Stimulated activated naive B cell treated with anti-CD40 and anti-IgM and Interleukin-4, amounts not matched to agents 10 μg/mL and 1 μg/mL and 100 μg/mL, for 72 hours (primary cell): ENCODE data around the gene MPZL3.
A peak's percentile ranks its signal among the peaks of the same experiment; 100 is the strongest.

Experiments used
- ATAC-seq, 2 donors: fragments of 150-1000 bp; cut with Tn5 transposase; replicated peaks; 2 replicates each; pipeline ENCODE4 v1.10.0; 2021; ENCODE audit warnings: moderate library complexity in 1 of 2
- DNase-seq: peaks from one replicate; pipeline ENCODE4 v3.0.0; 2021
- H3K27ac Mint-ChIP-seq: one replicate; pipeline ENCODE4 v1.8.0; 2022; ENCODE audit warnings: mild to moderate bottlenecking, mixed read lengths
- H3K27me3 Mint-ChIP-seq, 2 donors: one replicate each; pipeline ENCODE4 v1.8.0; 2022; ENCODE audit warnings: mixed read lengths in 2 of 2
- H3K36me3 Mint-ChIP-seq, 2 donors: one replicate each; pipeline ENCODE4 v1.8.0; 2022; ENCODE audit warnings: mixed read lengths in 2 of 2, mild to moderate bottlenecking in 1 of 2
- H3K4me1 Mint-ChIP-seq, 2 donors: one replicate each; pipeline ENCODE4 v1.8.0; 2022; ENCODE audit warnings: mixed read lengths in 2 of 2, mild to moderate bottlenecking in 1 of 2
- H3K4me3 Mint-ChIP-seq, 2 donors: one replicate each; pipeline ENCODE4 v1.8.0; 2022; ENCODE audit warnings: mild to moderate bottlenecking in 2 of 2, mixed read lengths in 2 of 2, moderate library complexity in 1 of 2
- H3K9me3 Mint-ChIP-seq, 2 donors: one replicate each; pipeline ENCODE4 v1.8.0; 2022; ENCODE audit warnings: mixed read lengths in 2 of 2, mild to moderate bottlenecking in 1 of 2

Gene MPZL3

DNA sequence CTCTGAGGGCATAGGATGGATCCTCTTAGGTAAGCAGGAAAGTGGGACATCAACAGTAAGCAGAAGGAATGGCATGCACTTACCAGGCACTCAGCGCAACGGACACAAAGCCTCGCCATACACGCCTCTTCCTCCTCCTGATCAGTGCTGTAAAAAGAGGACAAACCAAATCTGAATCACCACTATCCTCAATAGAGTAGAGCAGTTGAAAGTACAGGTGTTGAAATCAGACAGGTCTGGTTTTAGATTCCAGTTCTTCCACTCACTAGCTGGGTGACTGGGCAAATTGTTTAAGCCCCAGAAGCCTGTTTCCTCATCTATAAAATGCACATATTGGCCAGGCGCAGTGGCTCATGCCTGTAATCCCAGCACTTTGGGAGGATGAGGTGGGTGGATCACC lies 18.8 kb downstream of the MPZL3 start:
- H3K4me1 Mint-ChIP-seq, result peaks cover 18 to 30% of the 10 kb centered on the region in 2 donors
- no peaks in the 10 kb centered on the region for H3K9me3 Mint-ChIP-seq
- no peak overlapping the region for H3K27ac Mint-ChIP-seq
- DNase-seq, result no peak
- no peak for ATAC-seq
- H3K4me3 Mint-ChIP-seq, result no peak overlapping the region
- H3K36me3 Mint-ChIP-seq, result peaks cover 46 to 58% of the 10 kb centered on the region in 2 donors
- no peaks in the 10 kb centered on the region for H3K27me3 Mint-ChIP-seq

DNA sequence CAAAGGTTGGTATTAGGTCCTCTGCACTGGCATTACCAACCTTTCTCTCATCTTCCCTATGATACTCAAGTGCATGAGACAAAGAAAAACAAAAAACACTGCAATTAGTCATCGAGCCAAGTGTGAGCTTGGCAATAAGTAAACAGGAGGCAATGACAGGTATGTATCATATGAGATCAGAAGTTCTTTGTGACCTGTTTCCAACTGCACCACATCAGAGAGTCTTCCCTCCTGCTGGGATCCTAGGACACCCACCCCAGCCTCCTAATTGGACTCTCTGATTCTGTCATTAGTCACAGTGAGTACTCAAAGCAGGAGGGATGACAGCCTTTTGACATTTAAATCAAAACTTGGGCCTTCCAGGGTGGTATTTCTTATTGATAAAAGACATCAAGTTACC lies 19.5 kb downstream of the MPZL3 start:
- no peak overlapping the region for H3K4me3 Mint-ChIP-seq

DNA sequence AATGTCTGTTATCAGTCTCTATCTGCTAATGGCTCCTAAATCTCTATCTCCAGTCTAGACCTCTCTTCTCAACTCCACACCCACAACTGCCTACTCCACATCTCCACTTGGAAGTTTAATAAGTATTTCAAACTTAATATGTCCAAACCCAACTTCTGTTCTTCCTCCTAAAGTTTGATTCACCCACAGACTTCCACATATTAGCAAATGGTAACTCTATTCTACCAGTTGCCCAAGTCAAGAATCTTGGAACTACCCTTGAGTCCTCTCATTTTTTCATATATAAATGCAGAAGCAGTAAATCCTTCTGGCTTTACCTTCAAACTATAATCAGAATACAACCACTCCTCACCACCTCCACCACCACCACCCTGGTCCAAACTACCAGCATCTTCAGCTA lies 20.7 kb downstream of the MPZL3 start:
- Mint-ChIP-seq H3K9me3 (no peaks in the 10 kb centered on the region), H3K4me3 (no peak overlapping the region), H3K27me3 (no peaks in the 10 kb centered on the region), H3K27ac (no peak overlapping the region), H3K36me3 (peaks cover 45 to 54% of the 10 kb centered on the region in 2 donors), H3K4me1 (peaks cover 27 to 41% of the 10 kb centered on the region in 2 donors)
- DNase-seq, result no peak
- no peak for ATAC-seq

More for the DNA sequence above, 19.5 kb downstream of the MPZL3 start:
- H3K27me3 Mint-ChIP-seq, result no peaks in the 10 kb centered on the region
- DNase-seq (no peak), ATAC-seq (no peak)
- no peak overlapping the region for H3K27ac Mint-ChIP-seq
- no peaks in the 10 kb centered on the region for H3K9me3 Mint-ChIP-seq
- H3K4me1 Mint-ChIP-seq, result peaks cover 22 to 32% of the 10 kb centered on the region in 2 donors
- H3K36me3 Mint-ChIP-seq, result peaks cover 45 to 55% of the 10 kb centered on the region in 2 donors

DNA sequence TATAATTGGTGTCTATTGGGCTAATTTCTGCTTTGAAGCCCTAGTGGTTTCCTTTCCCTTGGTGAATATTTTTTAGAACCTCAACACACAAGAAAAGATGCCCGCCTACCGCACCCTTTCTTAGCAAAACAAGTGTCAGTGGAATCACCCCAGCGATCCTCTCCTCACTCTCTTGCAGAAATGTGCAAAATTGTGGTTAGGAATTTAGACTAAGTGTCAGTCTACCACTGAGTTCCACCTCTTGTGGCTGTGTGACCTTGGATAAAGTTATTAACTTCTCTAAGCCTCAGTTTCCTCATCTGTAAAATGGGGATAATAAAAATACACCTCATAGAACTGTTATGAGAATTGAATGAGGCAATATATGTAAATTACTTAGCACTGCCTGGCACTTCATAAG lies 22.1 kb downstream of the MPZL3 start:
- DNase-seq (no peak), ATAC-seq (no peak)
- peaks cover 32 to 44% of the 10 kb centered on the region in 2 donors for H3K4me1 Mint-ChIP-seq
- no peaks in the 10 kb centered on the region for H3K27me3 Mint-ChIP-seq
- no peak overlapping the region for H3K27ac Mint-ChIP-seq
- no peaks in the 10 kb centered on the region for H3K9me3 Mint-ChIP-seq
- peaks cover 46 to 54% of the 10 kb centered on the region in 2 donors for H3K36me3 Mint-ChIP-seq
- no peak overlapping the region for H3K4me3 Mint-ChIP-seq

DNA sequence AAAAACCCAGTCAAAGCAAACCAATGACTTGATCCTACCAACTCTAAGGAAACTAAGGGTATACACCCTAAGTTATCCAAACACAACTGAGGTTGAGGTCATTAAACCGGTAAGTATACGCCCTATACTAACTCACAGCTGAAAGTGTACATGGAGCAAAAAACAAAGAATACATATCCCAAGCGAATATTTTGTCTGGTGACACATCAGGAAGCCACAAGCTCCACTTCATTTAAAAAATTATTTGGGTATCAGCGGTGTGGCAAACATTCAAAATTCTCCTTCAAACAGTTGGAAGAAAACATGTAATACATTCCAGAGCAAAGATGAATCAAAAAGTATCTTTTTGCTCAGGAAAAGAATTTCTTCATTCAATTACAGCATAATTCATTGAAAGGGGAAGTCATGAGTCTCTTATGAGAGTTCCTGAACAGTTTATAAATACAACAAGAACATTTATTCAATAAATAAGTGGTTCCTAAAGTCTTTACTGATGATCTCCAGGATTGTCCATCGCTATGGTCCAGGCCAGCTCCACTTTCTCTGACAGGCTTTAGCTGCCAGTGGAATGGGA lies 22.8 kb downstream of the MPZL3 start:
- no peaks in the 10 kb centered on the region for H3K27me3 Mint-ChIP-seq
- H3K4me3 Mint-ChIP-seq, result peak overlapping the region in 1 of 2 donors; percentile 7
- peaks cover 46 to 56% of the 10 kb centered on the region in 2 donors for H3K36me3 Mint-ChIP-seq
- ATAC-seq (no peak), DNase-seq (no peak)
- no peaks in the 10 kb centered on the region for H3K9me3 Mint-ChIP-seq
- H3K4me1 Mint-ChIP-seq, result peaks cover 39 to 51% of the 10 kb centered on the region in 2 donors
- H3K27ac Mint-ChIP-seq, result peak overlapping the region; percentile 52

DNA sequence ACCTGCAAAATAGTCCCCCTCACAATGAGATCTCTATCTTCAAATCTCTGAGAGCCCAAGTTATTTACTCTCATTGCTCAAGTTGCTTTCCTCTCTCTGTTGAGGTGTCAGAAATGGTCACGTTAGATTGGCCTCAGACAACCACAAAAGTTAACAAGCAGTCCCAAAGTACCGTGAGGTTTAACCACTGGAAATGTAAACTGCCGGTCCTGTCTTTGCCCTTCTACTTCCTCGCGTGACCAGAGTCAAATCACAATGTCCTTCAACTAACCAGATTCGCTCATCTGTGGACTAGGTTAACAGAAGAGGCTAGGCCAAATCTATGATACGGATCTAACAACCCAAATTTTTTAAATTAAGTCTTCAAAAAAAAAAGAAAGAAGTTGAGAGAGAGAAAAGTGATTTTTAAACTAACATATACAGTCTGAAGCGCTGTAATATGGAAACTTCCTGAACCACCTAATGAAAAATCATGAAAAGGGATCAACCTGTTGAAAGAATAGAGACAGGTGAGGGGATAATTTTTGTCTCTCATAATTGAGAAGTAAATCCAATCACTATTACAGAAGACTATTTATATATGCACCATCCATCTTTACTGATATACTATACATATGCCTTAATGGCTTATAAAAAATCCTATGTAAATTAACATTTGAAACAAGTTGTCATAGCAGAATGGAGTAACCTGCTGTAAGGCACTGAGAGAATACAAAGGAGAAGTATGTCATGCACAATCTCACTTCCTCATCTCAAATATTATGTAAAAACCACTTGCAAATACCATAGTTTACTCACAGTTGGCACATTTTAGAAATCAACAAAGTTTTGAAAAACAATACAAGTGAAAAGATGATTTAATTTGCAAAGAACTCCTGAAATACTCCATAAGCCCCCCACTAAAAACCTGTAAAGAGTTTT lies 24.0 kb downstream of the MPZL3 start:
- Mint-ChIP-seq H3K27me3 (peaks cover 0 to 4% of the 10 kb centered on the region in 2 donors), H3K9me3 (no peaks in the 10 kb centered on the region), H3K4me3 (peak overlapping the region; percentile 50 to 51), H3K36me3 (peaks cover 42 to 53% of the 10 kb centered on the region in 2 donors), H3K27ac (peak overlapping the region; percentile 96), H3K4me1 (peaks cover 42 to 57% of the 10 kb centered on the region in 2 donors)
- ATAC-seq, result peak; percentile 73 to 74
- DNase-seq, result peak; percentile 66

DNA sequence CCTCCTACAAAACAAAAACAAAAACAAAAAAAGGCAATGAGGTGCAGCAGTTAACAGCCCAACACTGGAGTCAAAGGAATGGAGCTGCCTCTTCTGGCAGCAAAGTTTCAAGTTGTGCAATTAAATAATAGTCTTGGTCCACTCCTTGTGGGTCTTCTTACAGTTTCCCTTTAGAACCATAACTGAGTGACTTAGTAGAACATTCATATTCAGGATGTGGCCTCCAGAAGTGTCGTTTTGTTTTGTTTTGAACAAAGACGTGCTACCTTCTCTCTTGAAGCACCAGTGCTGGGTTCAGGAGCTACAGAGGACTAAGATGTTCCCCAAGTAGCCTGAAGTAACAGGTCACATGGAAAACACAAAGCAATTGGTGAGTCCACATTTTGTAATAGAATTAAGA lies 25.4 kb downstream of the MPZL3 start:
- ATAC-seq (no peak), DNase-seq (no peak)
- H3K27ac Mint-ChIP-seq, result peak overlapping the region; percentile 96
- H3K9me3 Mint-ChIP-seq, result no peaks in the 10 kb centered on the region
- H3K27me3 Mint-ChIP-seq, result peaks cover 0 to 4% of the 10 kb centered on the region in 2 donors
- peaks cover 42 to 63% of the 10 kb centered on the region in 2 donors for H3K4me1 Mint-ChIP-seq
- H3K4me3 Mint-ChIP-seq, result no peak overlapping the region
- H3K36me3 Mint-ChIP-seq, result peaks cover 47 to 59% of the 10 kb centered on the region in 2 donors

DNA sequence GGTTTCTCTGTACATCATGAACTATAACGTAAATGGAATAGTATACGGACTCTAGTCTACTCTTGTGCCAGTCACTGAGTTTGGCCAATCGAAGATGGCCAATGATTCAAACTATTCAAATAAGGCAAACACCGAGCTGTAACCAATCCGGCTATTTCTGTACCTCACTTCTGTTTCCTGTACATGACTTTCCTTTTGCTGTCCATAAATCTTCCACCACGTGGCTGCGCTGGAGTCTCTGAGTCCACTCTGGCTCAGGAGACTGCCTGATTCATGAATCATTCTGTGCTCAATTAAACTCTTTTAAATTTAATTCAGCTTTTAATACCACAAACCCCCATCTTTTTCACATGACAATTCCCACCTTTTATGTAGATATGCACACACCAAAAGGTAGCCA lies 25.9 kb downstream of the MPZL3 start:
- DNase-seq (no peak), ATAC-seq (no peak)
- Mint-ChIP-seq H3K36me3 (peaks cover 47 to 59% of the 10 kb centered on the region in 2 donors), H3K4me1 (peaks cover 42 to 63% of the 10 kb centered on the region in 2 donors), H3K27me3 (peaks cover 0 to 4% of the 10 kb centered on the region in 2 donors), H3K27ac (peak overlapping the region; percentile 31), H3K9me3 (no peaks in the 10 kb centered on the region), H3K4me3 (no peak overlapping the region)

DNA sequence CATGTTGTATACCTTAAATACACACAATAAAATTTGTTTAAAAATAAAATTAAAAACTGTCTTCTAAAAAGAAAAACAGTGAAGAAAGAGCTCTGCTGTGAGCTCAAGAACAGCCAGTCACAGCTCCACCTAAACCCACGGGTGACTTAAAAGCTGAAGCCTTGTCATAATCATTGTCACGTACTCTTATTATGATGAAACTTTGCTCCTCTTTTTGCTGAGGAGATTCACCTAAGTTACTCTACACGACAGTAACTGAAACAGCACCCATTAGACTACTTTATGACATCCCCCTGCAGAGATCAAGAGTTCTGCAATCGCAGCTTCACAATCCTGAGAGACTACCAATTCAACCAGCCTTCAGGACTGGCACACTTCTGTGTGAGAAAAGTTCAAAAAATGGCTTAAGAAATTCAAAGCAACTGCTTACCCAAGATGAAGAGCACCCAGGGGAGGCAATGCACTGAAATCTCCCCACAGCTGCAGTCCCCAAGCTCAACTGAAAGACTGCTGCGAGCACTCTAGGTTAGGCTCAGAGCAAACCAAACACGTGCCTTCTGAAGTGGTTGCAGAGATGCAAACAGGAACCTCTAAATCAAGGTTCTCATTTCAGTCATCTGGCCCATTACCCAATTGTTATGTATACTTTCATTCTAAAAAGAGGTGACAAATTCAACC lies 27.5 kb downstream of the MPZL3 start, which contains the start of gene JAML:
JAML (minus strand) TSS at position 501 of the 678 bp plus-strand sequence. CDS start 10,145 bp downstream, outside the sequence.
- Mint-ChIP-seq H3K9me3 (no peaks in the 10 kb centered on the region), H3K27me3 (peaks cover 4% of the 10 kb centered on the region in 2 donors), H3K4me3 (peak within 1 kb of the TSS; percentile 80 to 88), H3K36me3 (peaks cover 60 to 68% of the 10 kb centered on the region in 2 donors), H3K27ac (peak within 1 kb of the TSS; percentile 92), H3K4me1 (peaks cover 47 to 73% of the 10 kb centered on the region in 2 donors)
- ATAC-seq (peak; percentile 67 to 73), DNase-seq (no peak)

DNA sequence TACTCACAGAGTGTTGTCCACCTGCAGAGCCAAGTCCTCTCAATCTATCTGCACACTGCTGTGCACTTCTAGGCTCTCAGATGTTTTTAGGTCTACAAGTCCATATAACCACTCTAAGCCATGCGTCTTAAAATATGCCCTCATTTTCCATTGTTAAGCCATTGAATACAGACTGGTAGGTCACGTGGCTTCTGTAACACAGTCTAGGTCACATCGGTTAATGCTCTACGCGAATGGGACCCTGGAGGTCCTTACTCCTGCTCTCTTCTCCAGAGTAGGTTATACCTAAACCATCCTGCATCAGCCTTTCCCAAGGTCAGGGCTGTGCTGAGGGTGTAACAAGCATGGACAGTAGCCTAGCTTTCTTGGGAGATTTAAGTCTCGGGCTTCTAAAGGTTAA lies 28.2 kb downstream of the MPZL3 start:
- peak in 1 of 2 donors; percentile 20 for ATAC-seq
- Mint-ChIP-seq H3K27me3 (peaks cover 4% of the 10 kb centered on the region in 2 donors), H3K9me3 (no peaks in the 10 kb centered on the region), H3K27ac (peak overlapping the region; percentile 92), H3K4me3 (peak overlapping the region; percentile 80 to 88), H3K4me1 (peaks cover 49 to 74% of the 10 kb centered on the region in 2 donors), H3K36me3 (peaks cover 63 to 69% of the 10 kb centered on the region in 2 donors)
- DNase-seq, result no peak

DNA sequence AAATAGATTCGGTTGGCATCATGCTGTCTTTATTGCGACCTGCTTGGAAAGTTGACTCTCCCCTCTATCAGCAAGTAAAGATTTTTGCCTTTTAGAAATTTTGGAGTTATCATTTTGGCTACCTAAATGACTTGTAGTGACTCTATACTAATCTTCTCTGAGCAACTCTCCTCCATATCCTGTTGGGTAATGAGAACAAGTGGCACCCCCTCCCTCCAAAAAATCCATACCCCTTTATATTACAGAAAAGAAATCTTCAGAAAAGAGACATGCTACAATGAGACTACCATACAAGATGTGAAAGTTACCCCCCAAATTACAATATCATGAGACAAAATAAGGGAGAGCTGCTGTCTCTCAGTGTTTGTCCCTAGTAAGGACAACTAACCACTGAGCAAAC lies 28.6 kb downstream of the MPZL3 start:
- H3K4me3 Mint-ChIP-seq, result peak overlapping the region; percentile 80 to 88
- DNase-seq, result no peak
- no peak for ATAC-seq
- peak overlapping the region; percentile 92 for H3K27ac Mint-ChIP-seq
- no peaks in the 10 kb centered on the region for H3K9me3 Mint-ChIP-seq
- H3K4me1 Mint-ChIP-seq, result peaks cover 52 to 74% of the 10 kb centered on the region in 2 donors
- H3K27me3 Mint-ChIP-seq, result peaks cover 4% of the 10 kb centered on the region in 2 donors
- H3K36me3 Mint-ChIP-seq, result peaks cover 65 to 71% of the 10 kb centered on the region in 2 donors

DNA sequence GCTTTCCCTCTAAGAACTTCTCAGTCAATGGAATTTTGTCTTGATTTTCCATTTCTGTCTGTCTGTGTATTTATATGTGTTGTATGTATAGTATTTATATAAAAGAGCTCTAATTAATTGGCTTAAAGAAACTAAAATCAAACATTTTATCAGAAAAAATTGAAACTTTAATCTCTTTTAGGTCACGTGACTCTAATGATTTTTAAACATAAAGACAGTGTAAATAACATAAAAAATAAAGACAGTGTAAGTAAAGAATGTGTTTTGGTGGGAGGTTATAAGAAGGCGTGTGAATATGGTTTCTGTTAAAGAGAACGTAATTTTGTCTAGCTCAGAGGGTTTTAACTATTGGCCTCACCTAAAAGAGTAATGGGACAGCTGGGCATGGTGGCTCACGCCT lies 29.7 kb downstream of the MPZL3 start:
- peak overlapping the region; percentile 90 for H3K27ac Mint-ChIP-seq
- peaks cover 62 to 72% of the 10 kb centered on the region in 2 donors for H3K36me3 Mint-ChIP-seq
- H3K4me3 Mint-ChIP-seq, result peak overlapping the region; percentile 74 to 77
- ATAC-seq, result no peak
- H3K4me1 Mint-ChIP-seq, result peaks cover 55 to 74% of the 10 kb centered on the region in 2 donors
- H3K27me3 Mint-ChIP-seq, result peaks cover 4% of the 10 kb centered on the region in 2 donors
- H3K9me3 Mint-ChIP-seq, result no peaks in the 10 kb centered on the region
- DNase-seq, result no peak

DNA sequence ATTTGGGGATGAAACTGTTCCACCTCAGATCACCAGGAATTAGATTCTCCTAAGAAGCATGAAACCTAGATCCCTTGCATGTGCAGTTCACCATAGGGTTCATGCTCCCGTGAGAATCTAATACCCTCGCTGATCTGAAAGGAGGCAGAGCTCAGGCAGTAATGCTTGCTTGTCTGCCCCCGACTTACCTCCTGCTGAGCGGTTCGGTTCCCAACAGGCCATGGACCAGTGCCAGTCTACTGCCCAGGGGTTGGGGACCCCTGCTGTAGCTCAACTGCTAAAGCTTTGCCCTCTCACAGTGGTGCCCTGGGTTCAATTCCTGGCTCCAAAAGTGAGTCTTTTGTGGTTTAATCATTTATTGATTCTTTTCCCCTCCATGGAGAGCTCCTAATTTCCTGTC lies 30.7 kb downstream of the MPZL3 start:
- DNase-seq (no peak), ATAC-seq (no peak)
- no peaks in the 10 kb centered on the region for H3K9me3 Mint-ChIP-seq
- peaks cover 4% of the 10 kb centered on the region in 2 donors for H3K27me3 Mint-ChIP-seq
- peaks cover 61 to 75% of the 10 kb centered on the region in 2 donors for H3K4me1 Mint-ChIP-seq
- H3K27ac Mint-ChIP-seq, result no peak overlapping the region
- H3K36me3 Mint-ChIP-seq, result peaks cover 59 to 67% of the 10 kb centered on the region in 2 donors
- peak overlapping the region in 1 of 2 donors; percentile 11 for H3K4me3 Mint-ChIP-seq

DNA sequence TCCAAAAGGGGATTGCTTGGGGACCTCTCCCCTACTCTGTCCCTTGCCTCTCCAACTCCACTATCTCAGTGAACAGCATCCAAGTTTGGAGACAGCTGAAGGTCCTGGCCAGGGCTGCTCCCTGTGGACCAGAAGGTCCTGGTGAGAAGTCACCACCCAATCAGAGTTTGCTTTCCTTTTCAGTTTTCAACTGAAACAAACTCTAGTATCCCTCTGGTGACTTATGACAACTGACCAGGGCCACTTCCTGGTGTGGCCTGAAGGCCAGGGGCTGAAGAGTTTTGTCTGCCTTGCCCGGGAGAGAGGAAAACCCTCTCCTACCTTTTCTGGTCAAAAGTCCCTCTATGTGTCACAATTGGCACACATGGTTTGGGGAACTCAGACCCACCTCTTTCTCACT lies 32.4 kb downstream of the MPZL3 start:
- no peak for ATAC-seq
- DNase-seq, result no peak
- peaks cover 48 to 59% of the 10 kb centered on the region in 2 donors for H3K36me3 Mint-ChIP-seq
- H3K9me3 Mint-ChIP-seq, result no peaks in the 10 kb centered on the region
- peak overlapping the region; percentile 77 for H3K27ac Mint-ChIP-seq
- H3K4me3 Mint-ChIP-seq, result peak overlapping the region; percentile 18 to 75
- H3K4me1 Mint-ChIP-seq, result peaks cover 60 to 79% of the 10 kb centered on the region in 2 donors
- H3K27me3 Mint-ChIP-seq, result peaks cover 4% of the 10 kb centered on the region in 2 donors
